ENCODE measurements around the gene PHYHIPL. TPM values are rescaled to one million over a fixed set of nuclear protein-coding genes. Genes with fewer than 3 reads are reported as not detected.

PHYHIPL gene
- total and polyA plus RNA-seq, 5 donors, result 0.11 to 0.34 (median 0.27) TPM; not detected in 1

DNA sequence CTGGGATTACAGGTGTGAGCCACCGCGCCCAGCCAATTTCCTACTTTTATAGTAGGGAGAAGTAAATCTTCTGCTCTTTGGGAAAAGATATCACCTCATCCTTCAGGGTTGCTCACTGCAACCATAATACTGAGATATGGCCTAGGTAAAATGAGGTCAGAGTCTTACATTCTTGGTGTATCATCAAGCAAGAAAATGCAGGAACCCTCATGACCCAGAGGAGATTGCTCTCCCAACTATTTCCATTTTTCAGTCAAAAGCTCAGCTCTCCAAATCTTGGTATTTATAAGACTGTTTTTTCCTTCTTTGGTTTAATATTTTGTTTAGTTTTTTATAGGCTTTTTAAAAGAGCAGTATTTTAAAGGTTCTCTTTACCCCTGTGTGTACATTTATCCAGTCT, 20.9 kb upstream of the PHYHIPL start:
- Histone ChIP-seq H3K9me3 (ENCODE audit: control insufficient read depth, low read length) (no peaks in the 10 kb centered on the region), H3K27me3 (ENCODE audit: control insufficient read depth, insufficient read depth) (no peaks in the 10 kb centered on the region), H3K27ac (ENCODE audit: low read length) (no peak overlapping the region), H3K4me3 (ENCODE audit: low read length) (no peak overlapping the region), H3K4me1 (ENCODE audit: control insufficient read depth, insufficient read depth, low read length) (no peaks in the 10 kb centered on the region)
- 96% methylated on average over 2 of the region's 2 CpGs for WGBS
- DNase-seq, result no peak
- ATAC-seq, result no peak
- intact Hi-C loops (cut with DNase I), result no loop called here

DNA sequence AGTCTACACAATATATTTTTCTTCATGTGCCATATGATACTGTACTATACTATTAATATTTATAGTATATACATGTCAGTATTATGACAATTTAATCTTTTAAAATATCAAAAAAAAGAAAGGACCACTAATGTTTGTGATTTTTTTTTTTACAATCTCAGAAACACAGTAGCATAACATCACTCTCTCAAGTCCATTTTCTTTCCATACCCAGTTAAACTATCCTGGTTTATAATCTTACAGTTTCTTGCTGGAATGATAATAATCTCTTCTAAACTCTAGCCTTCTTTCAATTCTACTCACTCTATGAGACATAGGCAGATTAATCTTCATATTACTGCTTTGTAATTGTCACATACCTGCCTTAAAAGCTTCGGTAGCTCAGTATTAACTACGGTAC, 8.9 kb upstream of the PHYHIPL start:
- H3K4me3 ChIP-seq (ENCODE audit: low read length), result no peak overlapping the region
- no peak overlapping the region for H3K27ac ChIP-seq (ENCODE audit: low read length)
- H3K4me1 ChIP-seq (ENCODE audit: control insufficient read depth, insufficient read depth, low read length), result no peaks in the 10 kb centered on the region
- H3K27me3 ChIP-seq (ENCODE audit: control insufficient read depth, insufficient read depth), result no peaks in the 10 kb centered on the region
- WGBS, result 93% methylated on average over 2 of the region's 2 CpGs
- DNase-seq, result no peak
- H3K9me3 ChIP-seq (ENCODE audit: control insufficient read depth, low read length), result no peaks in the 10 kb centered on the region
- ATAC-seq, result no peak
- intact Hi-C loops (cut with DNase I), result no loop called here

DNA sequence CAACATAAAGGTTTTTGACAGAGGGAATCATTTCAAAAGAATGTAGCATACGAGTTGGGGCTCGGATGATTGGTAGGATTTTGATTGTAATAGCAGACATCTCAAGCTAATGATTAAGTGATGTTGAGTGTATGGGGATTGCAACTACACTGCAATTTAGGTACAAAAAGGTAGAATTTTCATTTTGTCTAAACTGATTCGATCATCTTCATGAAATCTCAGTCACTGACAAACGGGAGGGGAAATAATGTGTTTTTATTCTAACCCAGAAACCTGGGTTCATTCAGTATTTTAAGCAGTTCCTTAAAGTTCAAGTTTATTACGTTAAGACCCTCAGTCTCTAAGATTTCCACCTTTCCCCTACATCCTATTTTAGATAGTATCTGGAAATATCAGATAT, 3.9 kb upstream of the PHYHIPL start:
- H3K4me3 ChIP-seq (ENCODE audit: low read length), result no peak overlapping the region
- no peak overlapping the region for H3K27ac ChIP-seq (ENCODE audit: low read length)
- peaks cover 3% of the 10 kb centered on the region for H3K4me1 ChIP-seq (ENCODE audit: control insufficient read depth, insufficient read depth, low read length)
- no peak for DNase-seq
- H3K27me3 ChIP-seq (ENCODE audit: control insufficient read depth, insufficient read depth), result peaks cover 2% of the 10 kb centered on the region
- 81% methylated on average over 5 of the region's 5 CpGs for WGBS
- intact Hi-C loops (cut with DNase I), result loop anchor here in 3 of 4 donors (10.0 kb wide), 2 partner anchors 218 to 388 kb away; no protein-coding TSS in a partner anchor
- ATAC-seq, result no peak
- no peaks in the 10 kb centered on the region for H3K9me3 ChIP-seq (ENCODE audit: control insufficient read depth, low read length)

DNA sequence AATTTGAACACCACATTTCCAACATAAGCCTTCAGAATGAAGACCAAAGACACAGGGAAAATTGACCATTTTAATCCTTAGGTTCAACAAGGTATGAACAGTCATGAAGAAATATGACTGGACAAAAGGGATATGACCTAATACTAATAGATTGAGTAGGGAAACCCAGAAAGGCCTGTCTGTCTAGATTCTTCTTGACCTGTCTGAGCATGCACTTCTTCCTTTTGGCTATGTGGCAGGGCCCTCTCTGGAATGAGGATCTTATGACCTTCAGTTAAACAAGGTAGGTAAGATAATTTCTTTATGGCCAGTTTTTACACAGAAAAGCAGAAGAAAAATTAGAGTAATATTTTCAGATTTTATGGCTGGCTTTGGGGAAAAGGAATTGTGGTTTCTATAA, 3.0 kb upstream of the PHYHIPL start:
- Histone ChIP-seq H3K27ac (ENCODE audit: low read length) (no peak overlapping the region), H3K27me3 (ENCODE audit: control insufficient read depth, insufficient read depth) (peaks cover 2% of the 10 kb centered on the region), H3K9me3 (ENCODE audit: control insufficient read depth, low read length) (no peaks in the 10 kb centered on the region), H3K4me1 (ENCODE audit: control insufficient read depth, insufficient read depth, low read length) (peaks cover 3% of the 10 kb centered on the region), H3K4me3 (ENCODE audit: low read length) (no peak overlapping the region)
- intact Hi-C loops (cut with DNase I), result loop anchor here in 3 of 4 donors (10.0 kb wide), 2 partner anchors 219 to 389 kb away; no protein-coding TSS in a partner anchor
- no peak for DNase-seq
- no peak for ATAC-seq

DNA sequence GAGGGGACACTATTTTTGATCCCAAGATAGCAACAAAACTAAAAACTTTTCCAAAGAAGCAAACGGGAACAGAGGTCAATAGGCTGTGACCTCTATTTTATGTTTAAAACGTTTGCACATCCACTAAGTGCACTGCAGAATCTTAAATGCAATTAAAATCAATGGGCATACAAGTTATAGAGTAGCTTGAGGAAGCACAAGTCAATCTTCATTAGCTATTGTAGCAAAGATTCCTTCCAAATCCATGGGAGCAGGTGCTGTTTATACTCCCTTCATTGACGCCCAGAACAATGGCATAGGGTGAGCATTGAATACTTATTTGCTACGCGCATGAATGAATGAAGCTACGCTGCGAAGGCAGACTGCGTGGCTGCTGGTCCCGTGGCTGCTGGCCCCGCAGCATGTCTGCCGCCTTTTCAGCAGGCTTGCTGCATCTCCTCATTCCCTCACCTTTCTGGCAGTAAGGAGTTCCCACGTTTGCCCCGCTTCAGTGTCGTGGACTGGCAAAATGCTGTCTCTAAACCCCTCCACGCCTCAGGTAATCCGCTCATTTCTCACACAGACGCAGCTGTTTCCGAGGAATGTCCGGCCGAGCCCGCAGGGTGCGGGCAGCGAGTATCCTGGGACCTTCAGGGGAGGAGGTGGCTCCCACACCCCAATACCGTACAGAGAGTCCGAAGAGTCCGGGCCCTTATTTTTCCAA, 754 bp upstream of the PHYHIPL start:
- WGBS, result 11% methylated on average over 26 of the region's 26 CpGs
- no peak for DNase-seq
- peak in 1 of 2 donors; percentile 14 for ATAC-seq
- H3K4me1 ChIP-seq (ENCODE audit: control insufficient read depth, insufficient read depth, low read length), result peaks cover 3% of the 10 kb centered on the region
- intact Hi-C loops (cut with DNase I), result loop anchor here in 3 of 4 donors (10.0 kb wide), 2 partner anchors 221 to 391 kb away; no protein-coding TSS in a partner anchor
- peaks cover 2% of the 10 kb centered on the region for H3K27me3 ChIP-seq (ENCODE audit: control insufficient read depth, insufficient read depth)
- H3K9me3 ChIP-seq (ENCODE audit: control insufficient read depth, low read length), result no peaks in the 10 kb centered on the region
- H3K4me3 ChIP-seq (ENCODE audit: low read length), result peak overlapping the region; percentile 34
- H3K27ac ChIP-seq (ENCODE audit: low read length), result no peak overlapping the region

DNA sequence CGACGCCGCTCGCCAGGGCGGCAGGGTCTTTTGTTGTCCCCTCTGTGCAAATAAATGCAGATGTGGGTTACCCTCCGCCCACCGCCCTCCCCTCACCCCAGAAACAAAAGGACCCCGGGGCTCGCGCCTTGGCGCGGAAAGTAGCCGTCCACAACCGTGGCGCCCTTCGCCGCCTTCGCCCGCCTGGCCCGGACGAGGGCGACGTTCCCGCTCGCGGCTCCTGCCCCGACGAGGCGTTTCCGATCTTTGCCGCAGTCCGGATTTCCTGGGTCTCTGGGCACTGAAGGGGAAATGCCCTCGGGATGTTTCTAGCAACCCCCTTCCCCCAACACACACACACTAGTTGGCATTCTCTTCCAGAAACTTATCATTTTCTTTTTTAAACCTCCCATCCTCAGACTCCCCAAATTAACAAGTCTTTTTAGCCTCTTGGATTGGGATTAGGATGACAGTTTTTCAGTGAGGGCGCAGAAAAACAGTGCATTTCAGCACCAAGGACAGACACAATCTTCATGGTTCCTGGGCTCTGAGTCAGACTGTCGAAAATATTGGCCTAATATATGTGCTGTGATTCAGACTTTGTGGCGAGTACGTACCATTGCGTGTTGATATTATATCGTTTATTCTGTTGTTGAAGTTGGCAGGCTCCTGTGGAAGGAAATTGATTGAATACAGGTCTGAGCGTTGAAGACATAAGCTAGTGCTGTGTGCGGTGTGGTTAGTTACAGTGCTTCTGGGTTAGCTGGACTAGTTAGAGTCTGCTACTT, 771 bp downstream of the PHYHIPL start:
- ATAC-seq, result peak; percentile 71 to 74
- peak in 1 of 3 donors; percentile 24 for DNase-seq
- Histone ChIP-seq H3K4me1 (ENCODE audit: control insufficient read depth, insufficient read depth, low read length) (peaks cover 3% of the 10 kb centered on the region), H3K9me3 (ENCODE audit: control insufficient read depth, low read length) (no peaks in the 10 kb centered on the region), H3K27me3 (ENCODE audit: control insufficient read depth, insufficient read depth) (peaks cover 2% of the 10 kb centered on the region), H3K27ac (ENCODE audit: low read length) (no peak overlapping the region), H3K4me3 (ENCODE audit: low read length) (peak overlapping the region; percentile 34)
- intact Hi-C loops (cut with DNase I), result loop anchor here in 3 of 4 donors (10.0 kb wide), 2 partner anchors 222 to 392 kb away; no protein-coding TSS in a partner anchor
- 6% methylated on average over 41 of the region's 41 CpGs for WGBS

DNA sequence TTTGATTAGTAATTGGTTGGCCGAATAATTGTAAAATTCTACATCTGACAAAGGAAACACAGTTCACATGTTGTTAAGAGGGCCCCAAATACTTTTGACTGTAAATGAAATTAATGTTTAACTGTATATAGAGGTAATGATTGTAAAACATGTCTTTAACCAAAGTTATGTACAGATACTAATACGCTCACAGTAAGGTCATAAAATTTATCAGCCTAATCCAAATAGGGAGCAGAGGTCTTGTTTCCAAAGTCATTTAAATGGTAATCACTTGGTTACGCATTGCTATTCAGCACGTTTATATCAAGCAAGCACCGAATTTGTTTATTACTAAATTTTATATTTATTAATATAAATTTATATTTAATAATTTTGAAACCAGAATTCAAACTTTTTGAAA, 1.4 kb downstream of the PHYHIPL start:
- intact Hi-C loops (cut with DNase I), result loop anchor here in 3 of 4 donors (10.0 kb wide), 2 partner anchors 223 to 393 kb away; no protein-coding TSS in a partner anchor
- H3K4me3 ChIP-seq (ENCODE audit: low read length), result no peak overlapping the region
- H3K27ac ChIP-seq (ENCODE audit: low read length), result no peak overlapping the region
- peaks cover 3% of the 10 kb centered on the region for H3K4me1 ChIP-seq (ENCODE audit: control insufficient read depth, insufficient read depth, low read length)
- DNase-seq, result no peak
- H3K27me3 ChIP-seq (ENCODE audit: control insufficient read depth, insufficient read depth), result peaks cover 2% of the 10 kb centered on the region
- WGBS, result 80% methylated on average over 5 of the region's 5 CpGs
- no peaks in the 10 kb centered on the region for H3K9me3 ChIP-seq (ENCODE audit: control insufficient read depth, low read length)
- ATAC-seq, result no peak

DNA sequence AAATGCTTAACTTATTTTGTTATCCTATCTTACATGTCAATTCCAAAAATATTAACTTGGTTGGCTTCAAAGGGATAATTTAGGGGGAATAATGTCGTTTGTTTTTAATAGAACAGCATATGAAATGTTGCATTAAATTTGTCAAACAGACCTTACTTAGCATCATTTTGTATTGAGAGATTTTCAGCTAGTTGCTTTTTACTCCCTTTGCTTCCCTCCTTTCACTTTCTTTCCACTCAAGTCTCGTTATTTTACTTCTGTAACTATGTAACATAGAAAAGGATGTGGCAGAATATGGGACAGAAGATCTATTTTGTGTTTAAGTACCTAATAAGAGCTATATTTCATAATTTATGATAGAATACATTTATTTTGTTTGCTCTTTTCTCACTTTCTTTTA, 2.6 kb downstream of the PHYHIPL start:
- peaks cover 3% of the 10 kb centered on the region for H3K4me1 ChIP-seq (ENCODE audit: control insufficient read depth, insufficient read depth, low read length)
- no peaks in the 10 kb centered on the region for H3K9me3 ChIP-seq (ENCODE audit: control insufficient read depth, low read length)
- no peak for DNase-seq
- no peaks in the 10 kb centered on the region for H3K27me3 ChIP-seq (ENCODE audit: control insufficient read depth, insufficient read depth)
- no peak overlapping the region for H3K27ac ChIP-seq (ENCODE audit: low read length)
- ATAC-seq, result no peak
- intact Hi-C loops (cut with DNase I), result loop anchor here in 3 of 4 donors (10.0 kb wide), 2 partner anchors 224 to 394 kb away; no protein-coding TSS in a partner anchor
- no peak overlapping the region for H3K4me3 ChIP-seq (ENCODE audit: low read length)
- 60% methylated on average over 2 of the region's 2 CpGs for WGBS

DNA sequence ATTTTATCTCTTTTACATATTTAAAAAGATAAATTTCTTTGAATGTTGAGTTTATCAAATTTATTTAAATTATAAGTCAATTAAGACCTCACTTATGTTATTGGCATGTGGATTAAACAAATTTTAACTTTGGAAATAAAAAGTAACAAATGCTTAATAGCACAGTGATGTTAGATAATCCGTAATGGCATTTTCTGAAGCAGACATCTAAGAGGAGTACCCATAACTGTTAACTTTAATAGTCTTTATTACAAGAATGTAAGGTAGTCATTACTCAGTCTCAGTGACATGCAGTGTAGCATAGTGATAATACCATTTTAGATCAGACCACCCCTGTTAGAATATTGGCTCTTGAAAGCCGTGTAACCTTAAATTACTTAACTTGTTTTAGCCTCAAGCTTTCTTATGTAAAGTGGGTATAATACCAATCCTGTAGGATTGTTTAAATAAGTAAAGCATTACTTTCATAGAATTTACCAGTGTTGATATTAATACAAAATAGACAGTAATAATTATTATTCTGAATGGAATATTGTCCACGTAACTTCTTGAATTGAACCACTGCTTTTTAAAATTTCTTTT, 4.3 kb downstream of the PHYHIPL start:
- Histone ChIP-seq H3K27ac (ENCODE audit: low read length) (no peak overlapping the region), H3K9me3 (ENCODE audit: control insufficient read depth, low read length) (no peaks in the 10 kb centered on the region), H3K4me1 (ENCODE audit: control insufficient read depth, insufficient read depth, low read length) (peaks cover 3% of the 10 kb centered on the region), H3K27me3 (ENCODE audit: control insufficient read depth, insufficient read depth) (no peaks in the 10 kb centered on the region), H3K4me3 (ENCODE audit: low read length) (no peak overlapping the region)
- ATAC-seq, result no peak
- intact Hi-C loops (cut with DNase I), result loop anchor here in 2 of 4 donors (5.0 kb wide), 1 partner anchor 228 kb away; no protein-coding TSS in a partner anchor
- no peak for DNase-seq
- 88% methylated on average over 3 of the region's 3 CpGs for WGBS

DNA sequence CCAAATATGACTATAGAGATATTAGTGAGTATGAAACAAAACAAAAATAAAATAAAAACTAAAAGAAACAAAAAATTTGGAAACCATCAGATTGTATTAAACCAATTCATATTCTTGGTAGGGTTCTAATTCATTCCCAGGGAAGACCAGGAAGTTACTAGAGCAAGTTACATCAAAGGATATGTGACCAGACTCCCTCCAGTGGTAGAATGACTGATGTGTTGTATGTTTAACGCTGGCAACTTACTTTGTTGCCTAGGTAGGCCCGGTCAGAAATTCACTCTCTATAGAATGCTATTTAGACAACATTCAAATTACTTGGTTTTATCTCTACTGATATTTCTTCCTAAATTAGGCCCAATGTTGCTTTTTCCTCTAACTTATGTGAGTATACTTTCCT, 5.2 kb downstream of the PHYHIPL start:
- 11% methylated on average over 2 of the region's 2 CpGs for WGBS
- intact Hi-C loops (cut with DNase I), result loop anchor here in 2 of 4 donors (5.0 kb wide), 1 partner anchor 229 kb away; no protein-coding TSS in a partner anchor
- ATAC-seq, result peak; percentile 57 to 73
- Histone ChIP-seq H3K27ac (ENCODE audit: low read length) (no peak overlapping the region), H3K9me3 (ENCODE audit: control insufficient read depth, low read length) (no peaks in the 10 kb centered on the region), H3K4me1 (ENCODE audit: control insufficient read depth, insufficient read depth, low read length) (peaks cover 3% of the 10 kb centered on the region), H3K27me3 (ENCODE audit: control insufficient read depth, insufficient read depth) (no peaks in the 10 kb centered on the region), H3K4me3 (ENCODE audit: low read length) (no peak overlapping the region)
- no peak for DNase-seq

DNA sequence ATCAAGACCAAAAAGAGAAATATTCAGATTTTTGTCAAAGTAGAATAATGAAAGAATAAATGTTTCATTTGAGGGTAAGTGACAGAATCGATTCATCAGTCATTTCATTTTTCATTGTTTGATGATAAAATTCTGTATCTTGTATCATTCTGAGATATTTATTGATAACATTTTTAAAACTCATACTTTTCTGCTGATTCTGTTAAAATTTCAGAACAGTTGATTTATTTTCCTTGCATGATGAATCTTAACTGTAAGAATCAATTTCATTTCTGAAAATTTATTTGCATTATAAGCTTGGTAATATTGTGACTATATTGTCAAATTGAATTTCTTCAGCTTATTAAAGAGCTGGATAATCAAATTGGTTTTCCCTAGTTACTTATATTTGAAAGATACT, 13.9 kb downstream of the PHYHIPL start:
- 84% methylated on average over 1 of the region's 1 CpG for WGBS
- ATAC-seq (no peak), DNase-seq (no peak)
- Histone ChIP-seq H3K9me3 (ENCODE audit: control insufficient read depth, low read length) (no peaks in the 10 kb centered on the region), H3K4me1 (ENCODE audit: control insufficient read depth, insufficient read depth, low read length) (no peaks in the 10 kb centered on the region), H3K27ac (ENCODE audit: low read length) (no peak overlapping the region), H3K4me3 (ENCODE audit: low read length) (no peak overlapping the region), H3K27me3 (ENCODE audit: control insufficient read depth, insufficient read depth) (no peaks in the 10 kb centered on the region)
- intact Hi-C loops (cut with DNase I), result no loop called here

All from right cardiac atrium (tissue), 5 donors.